Measurements from ENCODE around the gene SLC39A7. TPM values are rescaled to one million over a fixed set of nuclear protein-coding genes. Genes with fewer than 3 reads are reported as not detected.
A peak's percentile ranks its signal among the peaks of the same experiment; 100 is the strongest.

Gene SLC39A7
- total and polyA plus RNA-seq, 2 of the 13 experiments (the other 11 are each of a cell fraction or from before 2014, with no cell fraction given): 142 to 229 TPM

DNA sequence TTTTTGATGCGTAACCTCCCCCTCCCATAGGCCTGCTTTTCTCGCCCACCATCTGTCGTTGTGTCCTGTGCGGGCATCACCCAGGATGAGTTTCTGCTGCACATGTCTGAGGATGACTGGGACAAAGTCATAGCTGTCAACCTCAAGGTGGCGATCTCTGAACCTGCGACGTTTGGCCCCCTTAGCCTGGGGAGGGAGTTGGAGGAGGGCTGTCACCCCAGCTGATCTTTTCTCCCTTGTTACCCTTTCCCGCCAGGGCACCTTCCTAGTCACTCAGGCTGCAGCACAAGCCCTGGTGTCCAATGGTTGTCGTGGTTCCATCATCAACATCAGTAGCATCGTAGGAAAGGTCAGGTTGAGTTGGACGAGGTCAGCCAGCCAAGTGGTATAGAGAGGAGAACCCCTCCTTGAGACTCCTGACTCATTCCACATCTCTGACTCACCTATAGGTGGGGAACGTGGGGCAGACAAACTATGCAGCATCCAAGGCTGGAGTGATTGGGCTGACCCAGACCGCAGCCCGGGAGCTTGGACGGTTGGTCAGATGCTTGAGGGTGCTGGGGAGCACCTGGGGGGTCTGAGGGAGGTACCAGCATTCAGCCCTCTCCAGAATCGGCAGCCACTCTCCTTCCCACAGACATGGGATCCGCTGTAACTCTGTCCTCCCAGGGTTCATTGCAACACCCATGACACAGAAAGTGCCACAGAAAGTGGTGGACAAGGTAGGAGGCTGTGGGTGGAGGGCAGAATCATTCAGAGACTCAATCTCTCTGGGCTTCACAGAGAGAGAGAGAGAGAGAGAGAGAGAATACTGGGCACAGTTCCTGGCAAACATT, 4.7 kb downstream of the SLC39A7 start (continued):
- TF ChIP-seq, protein P1, sequence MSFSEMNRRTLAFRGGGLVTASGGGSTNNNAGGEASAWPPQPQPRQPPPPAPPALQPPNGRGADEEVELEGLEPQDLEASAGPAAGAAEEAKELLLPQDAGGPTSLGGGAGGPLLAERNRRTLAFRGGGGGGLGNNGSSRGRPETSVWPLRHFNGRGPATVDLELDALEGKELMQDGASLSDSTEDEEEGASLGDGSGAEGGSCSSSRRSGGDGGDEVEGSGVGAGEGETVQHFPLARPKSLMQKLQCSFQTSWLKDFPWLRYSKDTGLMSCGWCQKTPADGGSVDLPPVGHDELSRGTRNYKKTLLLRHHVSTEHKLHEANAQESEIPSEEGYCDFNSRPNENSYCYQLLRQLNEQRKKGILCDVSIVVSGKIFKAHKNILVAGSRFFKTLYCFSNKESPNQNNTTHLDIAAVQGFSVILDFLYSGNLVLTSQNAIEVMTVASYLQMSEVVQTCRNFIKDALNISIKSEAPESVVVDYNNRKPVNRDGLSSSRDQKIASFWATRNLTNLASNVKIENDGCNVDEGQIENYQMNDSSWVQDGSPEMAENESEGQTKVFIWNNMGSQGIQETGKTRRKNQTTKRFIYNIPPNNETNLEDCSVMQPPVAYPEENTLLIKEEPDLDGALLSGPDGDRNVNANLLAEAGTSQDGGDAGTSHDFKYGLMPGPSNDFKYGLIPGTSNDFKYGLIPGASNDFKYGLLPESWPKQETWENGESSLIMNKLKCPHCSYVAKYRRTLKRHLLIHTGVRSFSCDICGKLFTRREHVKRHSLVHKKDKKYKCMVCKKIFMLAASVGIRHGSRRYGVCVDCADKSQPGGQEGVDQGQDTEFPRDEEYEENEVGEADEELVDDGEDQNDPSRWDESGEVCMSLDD (CRISPR knock-in tag; IDR thresholded peaks at IDR 0.05; ENCODE audit: borderline replicate concordance): no peak
- TF ChIP-seq SIN3A (IDR thresholded peaks at IDR 0.05; ENCODE audit: borderline replicate concordance, low read depth, low read length) (0 out of 2 replicates have a peak, but pooled peaks have one; percentile 31), STAG1 (CRISPR knock-in tag; IDR thresholded peaks at IDR 0.05) (no peak), ZNF24 (IDR thresholded peaks at IDR 0.05) (no peak), ZNF746 (CRISPR knock-in tag; IDR thresholded peaks at IDR 0.05) (no peak), ATAD3A (CRISPR knock-in tag; IDR thresholded peaks at IDR 0.05) (no peak), ZNF543 (CRISPR knock-in tag; IDR thresholded peaks at IDR 0.05) (no peak), TEAD3 (CRISPR knock-in tag; optimal IDR thresholded peaks at IDR 0.05; ENCODE audit: borderline replicate concordance) (peak; percentile 38), BRD4 (CRISPR knock-in tag; IDR thresholded peaks at IDR 0.05) (no peak), ZNF670 (CRISPR knock-in tag; IDR thresholded peaks at IDR 0.05; ENCODE audit: borderline replicate concordance) (no peak), ZNF180 (CRISPR knock-in tag; IDR thresholded peaks at IDR 0.05; ENCODE audit: borderline replicate concordance, low read depth) (no peak), ZNF768 (CRISPR knock-in tag; IDR thresholded peaks at IDR 0.05) (no peak), ZNF510 (CRISPR knock-in tag; IDR thresholded peaks at IDR 0.05; ENCODE audit: low read depth) (no peak), ZSCAN29 (CRISPR knock-in tag; conservative IDR thresholded peaks at IDR 0.05) (no peak), ZNF891 (CRISPR knock-in tag; IDR thresholded peaks at IDR 0.05) (peak; percentile 41; the same call in 1 of the 2 replicates), EHMT2 (IDR thresholded peaks at IDR 0.05; ENCODE audit: borderline replicate concordance, low read depth, low read length) (no peak), CCDC6 (CRISPR knock-in tag; IDR thresholded peaks at IDR 0.05) (no peak), ZNF597 (CRISPR knock-in tag; IDR thresholded peaks at IDR 0.05) (no peak), ATM (IDR thresholded peaks at IDR 0.05; ENCODE audit: borderline replicate concordance) (no peak), MAZ (IDR thresholded peaks at IDR 0.05; ENCODE audit: borderline replicate concordance, low read depth, low read length) (peak; percentile 31; the same call in 1 of the 2 replicates), MAZ (CRISPR knock-in tag; IDR thresholded peaks at IDR 0.05; ENCODE audit: low read depth) (no peak; the same call in 1 of the 2 replicates), NFE2L1 (CRISPR knock-in tag; IDR thresholded peaks at IDR 0.05; ENCODE audit: borderline replicate concordance) (no peak), ZNF879 (CRISPR knock-in tag; IDR thresholded peaks at IDR 0.05) (no peak), ZBTB7A (CRISPR knock-in tag; IDR thresholded peaks at IDR 0.05) (peak; percentile 35; the same call in 1 of the 2 replicates), CREM (IDR thresholded peaks at IDR 0.05) (no peak), CREM (CRISPR knock-in tag; IDR thresholded peaks at IDR 0.05) (no peak)
- TF ChIP-seq, protein P2, sequence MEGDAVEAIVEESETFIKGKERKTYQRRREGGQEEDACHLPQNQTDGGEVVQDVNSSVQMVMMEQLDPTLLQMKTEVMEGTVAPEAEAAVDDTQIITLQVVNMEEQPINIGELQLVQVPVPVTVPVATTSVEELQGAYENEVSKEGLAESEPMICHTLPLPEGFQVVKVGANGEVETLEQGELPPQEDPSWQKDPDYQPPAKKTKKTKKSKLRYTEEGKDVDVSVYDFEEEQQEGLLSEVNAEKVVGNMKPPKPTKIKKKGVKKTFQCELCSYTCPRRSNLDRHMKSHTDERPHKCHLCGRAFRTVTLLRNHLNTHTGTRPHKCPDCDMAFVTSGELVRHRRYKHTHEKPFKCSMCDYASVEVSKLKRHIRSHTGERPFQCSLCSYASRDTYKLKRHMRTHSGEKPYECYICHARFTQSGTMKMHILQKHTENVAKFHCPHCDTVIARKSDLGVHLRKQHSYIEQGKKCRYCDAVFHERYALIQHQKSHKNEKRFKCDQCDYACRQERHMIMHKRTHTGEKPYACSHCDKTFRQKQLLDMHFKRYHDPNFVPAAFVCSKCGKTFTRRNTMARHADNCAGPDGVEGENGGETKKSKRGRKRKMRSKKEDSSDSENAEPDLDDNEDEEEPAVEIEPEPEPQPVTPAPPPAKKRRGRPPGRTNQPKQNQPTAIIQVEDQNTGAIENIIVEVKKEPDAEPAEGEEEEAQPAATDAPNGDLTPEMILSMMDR (CRISPR knock-in tag; IDR thresholded peaks at IDR 0.05): peak; percentile 57
